ENCODE data around the gene TSSK3.
"Not testable (repeated sequence)": the region's sequence is repeated elsewhere in the genome, so short reads cannot be mapped to it uniquely, and the experiment has no call there.

Gene TSSK3

DNA sequence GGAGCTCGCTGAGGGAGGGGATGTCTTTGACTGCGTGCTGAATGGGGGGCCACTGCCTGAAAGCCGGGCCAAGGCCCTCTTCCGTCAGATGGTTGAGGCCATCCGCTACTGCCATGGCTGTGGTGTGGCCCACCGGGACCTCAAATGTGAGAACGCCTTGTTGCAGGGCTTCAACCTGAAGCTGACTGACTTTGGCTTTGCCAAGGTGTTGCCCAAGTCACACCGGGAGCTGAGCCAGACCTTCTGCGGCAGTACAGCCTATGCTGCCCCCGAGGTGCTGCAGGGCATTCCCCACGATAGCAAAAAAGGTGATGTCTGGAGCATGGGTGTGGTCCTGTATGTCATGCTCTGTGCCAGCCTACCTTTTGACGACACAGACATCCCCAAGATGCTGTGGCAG, 1.4 kb downstream of the TSSK3 start:
- no peak for DNase-seq (ENCODE audit: low read depth in 2 of 2)

DNA sequence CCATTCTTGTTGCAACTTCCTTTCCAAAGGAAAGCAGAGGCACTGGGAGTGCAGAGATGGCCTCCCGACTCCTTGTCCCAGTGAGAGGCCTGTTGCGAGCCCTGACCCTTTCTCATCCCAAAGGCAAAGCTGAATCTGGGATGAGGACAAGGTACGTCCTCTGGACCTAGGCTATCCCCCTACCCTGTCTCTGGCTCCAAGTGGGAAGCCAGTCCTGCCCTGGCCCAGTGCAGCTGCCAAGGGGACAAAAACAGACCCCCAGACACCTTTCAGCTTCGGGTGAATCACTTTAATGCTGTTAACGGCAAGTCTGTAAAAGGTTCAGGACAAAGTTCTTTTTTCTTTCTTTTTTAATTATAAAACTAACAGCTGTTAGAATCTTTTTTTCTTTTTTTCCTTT, 2.5 kb downstream of the TSSK3 start:
- DNase-seq (ENCODE audit: low read depth in 2 of 2), result no peak

DNA sequence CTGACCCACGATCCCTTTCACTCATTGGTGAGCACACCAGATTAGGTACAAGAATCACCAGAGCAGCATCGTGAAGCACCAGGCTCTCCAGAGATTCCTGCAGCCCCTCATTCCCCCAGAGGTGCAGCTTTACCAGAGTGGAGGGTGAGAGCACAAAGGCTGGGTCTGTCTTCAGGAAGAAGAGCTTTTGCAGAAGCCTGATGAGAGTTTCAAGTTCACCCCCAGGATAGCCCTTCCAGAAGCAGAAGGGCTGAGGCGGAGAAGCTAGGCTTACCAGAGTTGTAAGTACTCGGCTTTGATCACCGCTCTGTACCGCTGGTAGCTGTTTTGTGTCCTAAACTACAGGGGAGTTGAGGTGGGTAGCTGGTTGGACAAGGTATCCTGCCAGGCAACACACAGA, 3.1 kb downstream of the TSSK3 start:
- DNase-seq (ENCODE audit: low read depth in 2 of 2), result no peak

DNA sequence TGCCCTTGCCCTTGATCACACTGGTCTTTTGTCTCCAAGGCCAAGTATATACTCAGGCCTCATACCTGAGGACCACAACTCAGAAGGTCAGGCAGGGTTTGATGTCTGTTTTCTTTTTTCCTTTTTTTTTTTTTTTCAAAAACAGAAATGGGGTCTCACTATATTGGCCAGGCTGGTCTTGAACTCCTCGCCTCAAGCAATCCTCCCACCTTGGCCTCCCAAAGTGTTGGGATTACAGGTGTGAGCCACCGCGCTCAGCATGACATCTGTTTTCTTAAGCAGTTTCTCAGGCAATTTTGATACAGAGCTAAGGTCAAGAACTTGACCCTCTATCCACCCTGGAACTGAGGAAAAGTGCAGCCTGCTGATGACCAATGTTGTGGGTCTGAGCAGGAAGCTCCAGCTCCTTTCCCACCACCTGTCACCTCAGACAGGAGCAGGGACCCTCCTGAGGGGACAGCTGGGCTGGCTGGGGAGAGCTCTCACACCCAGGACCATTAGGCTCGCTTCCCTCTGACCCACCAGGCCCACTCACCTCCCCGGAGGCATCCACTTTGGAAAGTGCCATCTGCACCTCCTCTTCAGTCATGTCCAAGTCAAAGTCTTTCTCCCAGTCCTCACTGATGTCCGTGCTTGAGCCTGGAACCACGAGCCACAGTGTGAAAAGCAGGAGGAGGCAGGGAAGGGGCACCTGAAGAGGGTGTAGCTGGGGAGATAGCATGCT, 5.7 kb downstream of the TSSK3 start:
- no peak for DNase-seq (ENCODE audit: low read depth in 2 of 2)

DNA sequence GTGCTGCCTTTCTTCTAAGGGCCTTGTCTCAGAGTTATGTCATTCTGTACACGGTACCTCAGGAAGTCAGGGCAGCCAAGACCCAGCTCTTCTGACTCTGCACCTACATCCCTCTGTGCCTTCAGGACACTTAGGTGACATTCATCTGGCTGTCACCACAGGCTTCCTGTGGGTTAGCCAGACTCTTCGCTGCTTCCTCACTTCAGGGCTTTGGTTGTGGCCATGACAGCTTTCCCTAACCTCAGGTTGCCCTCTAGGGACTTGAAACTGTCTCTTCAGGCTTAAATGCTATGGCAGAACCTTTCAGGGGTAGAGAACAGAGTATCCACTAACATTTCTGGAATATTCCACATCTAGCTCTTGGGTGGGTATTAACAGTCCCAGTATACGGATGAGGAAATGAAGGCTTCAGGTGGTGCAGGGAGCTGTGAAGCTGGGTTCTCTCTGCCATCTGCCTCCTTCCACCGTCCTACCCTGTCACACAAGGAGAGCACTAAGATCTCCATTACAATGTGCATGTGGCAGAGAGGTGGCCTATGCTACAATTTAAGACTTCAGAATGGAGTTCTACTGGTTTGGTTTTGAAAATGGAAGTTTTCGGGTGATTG, 9.9 kb downstream of the TSSK3 start:
- DNase-seq (ENCODE audit: low read depth in 2 of 2), result no peak

DNA sequence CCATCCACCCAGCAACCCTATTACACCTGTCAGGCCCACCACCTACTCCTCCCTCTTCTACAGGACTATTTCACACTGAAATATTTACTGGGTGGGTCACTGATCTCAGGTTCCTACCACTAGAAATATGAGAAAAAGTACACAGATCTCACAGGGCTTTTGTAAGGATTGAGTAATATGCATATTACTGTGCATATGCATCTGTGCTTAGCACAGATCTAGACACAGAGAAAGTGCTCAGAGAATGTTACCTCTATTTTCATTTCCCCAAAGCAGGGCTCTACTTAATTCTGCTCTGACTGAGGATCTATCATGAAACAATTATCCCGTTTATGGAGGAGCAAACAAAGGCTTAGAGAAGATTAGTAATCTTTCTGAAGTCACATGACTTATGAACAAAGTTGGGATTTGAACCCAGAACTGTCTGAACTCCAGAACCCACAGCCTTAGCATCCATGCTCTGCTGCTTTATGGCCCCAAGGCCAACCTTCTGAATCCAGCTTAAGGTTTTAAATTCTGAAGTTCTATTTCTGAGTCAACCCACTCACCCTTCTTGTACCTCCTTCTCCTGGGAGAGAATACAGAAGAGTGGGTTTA, 11.8 kb downstream of the TSSK3 start:
- no peak for DNase-seq (ENCODE audit: low read depth in 2 of 2)

DNA sequence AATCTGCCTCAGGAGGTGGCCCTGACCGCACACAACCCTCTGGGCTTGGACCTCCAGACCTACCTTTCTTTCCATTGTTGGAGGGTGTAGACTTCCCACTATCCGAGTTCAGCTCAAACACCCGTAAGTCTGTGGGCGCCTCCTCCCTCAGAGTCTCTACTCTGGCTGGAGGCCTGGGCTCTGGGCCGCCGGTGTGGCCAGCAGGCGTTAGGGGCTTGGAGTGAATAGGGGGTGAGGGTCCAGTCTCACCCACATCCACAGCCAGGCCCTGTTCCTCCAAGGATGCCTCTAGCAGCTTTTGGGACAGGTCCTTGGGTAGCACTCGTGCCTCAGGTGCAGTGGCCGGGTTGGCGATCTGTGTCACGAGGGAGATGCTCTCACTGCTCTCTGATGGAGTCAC, 13.9 kb downstream of the TSSK3 start:
- DNase-seq (ENCODE audit: low read depth in 2 of 2), result no peak

DNA sequence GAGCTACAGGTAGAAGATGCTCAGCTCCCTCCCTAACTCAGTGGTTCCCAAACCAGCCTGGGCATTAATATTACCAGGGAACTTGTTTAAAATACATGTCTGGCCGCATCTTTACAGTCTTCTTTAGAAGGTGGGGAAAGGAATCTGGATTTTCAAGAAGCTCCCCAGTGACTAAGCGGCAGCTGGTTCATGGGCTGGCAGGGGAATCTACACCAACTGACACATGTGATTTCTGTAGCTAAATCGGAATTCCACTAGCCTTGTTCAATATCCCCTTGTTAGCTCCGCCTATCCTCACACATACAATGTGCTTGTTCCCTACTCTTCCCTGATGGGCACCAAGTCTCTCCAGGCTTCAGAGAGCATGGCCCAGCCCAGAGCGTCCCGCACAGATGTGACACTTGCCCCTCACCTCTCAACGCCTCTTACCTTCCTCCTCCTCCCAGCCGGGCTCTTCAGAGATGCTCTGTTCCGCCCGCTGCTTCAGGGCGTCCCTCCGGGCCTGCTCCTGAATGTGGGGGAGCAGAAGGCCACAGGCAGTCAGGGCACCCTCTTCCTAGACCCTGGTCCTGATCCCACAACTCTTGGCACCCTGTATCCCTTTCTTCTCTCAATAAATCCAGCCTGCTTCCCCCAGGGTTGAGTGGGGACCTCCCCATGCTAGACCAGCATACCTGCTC, 15.3 kb downstream of the TSSK3 start:
- no peak for DNase-seq (ENCODE audit: low read depth in 2 of 2)

DNA sequence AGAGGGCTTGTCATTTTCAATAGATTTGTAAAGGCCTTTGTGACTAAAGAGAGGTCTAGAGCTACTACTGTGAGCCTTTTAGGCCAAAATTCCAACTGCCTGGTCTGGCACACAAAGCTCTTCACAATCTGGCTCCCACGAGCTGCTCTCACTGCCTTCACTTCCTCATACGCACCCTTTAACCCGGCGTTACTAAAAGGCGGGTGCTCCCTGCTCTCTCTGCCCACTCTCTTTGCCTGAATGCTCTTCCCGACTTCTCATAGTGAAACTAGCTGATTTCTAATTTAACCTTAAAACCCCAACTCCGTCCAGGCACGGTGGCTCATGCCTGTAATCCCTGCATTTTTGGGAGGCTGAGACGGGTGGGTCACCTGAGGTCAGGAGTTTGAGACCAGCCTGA, 17.7 kb downstream of the TSSK3 start:
- DNase-seq (ENCODE audit: low read depth in 2 of 2), result no peak

DNA sequence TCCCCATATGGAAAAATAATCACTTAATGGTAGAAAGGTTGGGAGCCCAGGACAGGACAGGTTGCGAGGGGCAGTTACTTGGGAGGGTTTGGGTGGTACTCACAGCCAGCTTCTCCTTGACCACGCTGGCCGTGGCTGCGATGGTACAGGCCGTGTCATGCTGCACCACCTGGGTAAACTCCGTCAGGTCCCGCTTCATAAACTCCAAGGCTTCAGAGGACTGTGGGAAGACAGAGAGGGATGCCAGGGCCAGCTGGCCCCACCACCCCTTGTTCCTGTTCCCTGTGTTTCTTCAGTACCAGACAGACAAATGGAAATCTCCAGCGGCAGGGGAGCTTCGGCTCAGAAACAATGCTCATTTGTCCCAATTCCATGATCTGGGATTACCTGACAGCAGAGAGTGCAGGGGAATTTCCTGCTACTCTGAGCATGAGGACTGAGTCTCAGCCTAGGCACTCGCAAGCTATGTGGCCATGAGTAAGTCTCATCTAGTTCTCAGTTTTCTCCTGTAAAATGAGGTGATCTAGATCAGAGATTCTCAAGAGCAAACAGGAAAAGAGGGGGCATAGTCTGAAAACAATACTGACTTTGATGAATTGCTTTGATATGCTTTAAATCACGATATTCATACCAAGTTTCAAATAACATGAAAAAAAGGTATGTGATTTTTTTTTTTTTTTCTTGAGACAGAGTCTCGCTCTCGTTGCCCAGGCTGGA, 24.5 kb downstream of the TSSK3 start:
- DNase-seq (ENCODE audit: low read depth in 2 of 2), result no peak

DNA sequence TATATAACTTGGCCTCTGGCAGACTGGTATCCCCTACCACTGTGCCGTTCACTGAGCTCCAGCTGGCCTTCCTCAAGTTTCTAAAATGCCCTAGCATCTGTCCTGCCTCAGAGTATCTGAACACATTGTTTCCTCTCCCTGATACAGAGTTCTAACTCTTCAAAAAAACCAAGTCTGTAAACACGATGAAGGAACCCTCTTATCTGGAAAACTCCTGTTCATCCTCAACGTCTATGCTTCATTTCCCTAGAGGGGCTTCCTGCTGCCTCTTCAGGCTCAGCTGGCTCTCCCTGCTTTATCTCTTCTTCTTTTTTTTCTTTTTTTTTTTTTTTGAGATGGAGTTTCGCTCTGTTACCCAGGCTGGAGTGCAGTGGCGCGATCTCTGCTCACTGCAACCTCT, 26.3 kb downstream of the TSSK3 start:
- DNase-seq (ENCODE audit: low read depth in 2 of 2), result no peak

DNA sequence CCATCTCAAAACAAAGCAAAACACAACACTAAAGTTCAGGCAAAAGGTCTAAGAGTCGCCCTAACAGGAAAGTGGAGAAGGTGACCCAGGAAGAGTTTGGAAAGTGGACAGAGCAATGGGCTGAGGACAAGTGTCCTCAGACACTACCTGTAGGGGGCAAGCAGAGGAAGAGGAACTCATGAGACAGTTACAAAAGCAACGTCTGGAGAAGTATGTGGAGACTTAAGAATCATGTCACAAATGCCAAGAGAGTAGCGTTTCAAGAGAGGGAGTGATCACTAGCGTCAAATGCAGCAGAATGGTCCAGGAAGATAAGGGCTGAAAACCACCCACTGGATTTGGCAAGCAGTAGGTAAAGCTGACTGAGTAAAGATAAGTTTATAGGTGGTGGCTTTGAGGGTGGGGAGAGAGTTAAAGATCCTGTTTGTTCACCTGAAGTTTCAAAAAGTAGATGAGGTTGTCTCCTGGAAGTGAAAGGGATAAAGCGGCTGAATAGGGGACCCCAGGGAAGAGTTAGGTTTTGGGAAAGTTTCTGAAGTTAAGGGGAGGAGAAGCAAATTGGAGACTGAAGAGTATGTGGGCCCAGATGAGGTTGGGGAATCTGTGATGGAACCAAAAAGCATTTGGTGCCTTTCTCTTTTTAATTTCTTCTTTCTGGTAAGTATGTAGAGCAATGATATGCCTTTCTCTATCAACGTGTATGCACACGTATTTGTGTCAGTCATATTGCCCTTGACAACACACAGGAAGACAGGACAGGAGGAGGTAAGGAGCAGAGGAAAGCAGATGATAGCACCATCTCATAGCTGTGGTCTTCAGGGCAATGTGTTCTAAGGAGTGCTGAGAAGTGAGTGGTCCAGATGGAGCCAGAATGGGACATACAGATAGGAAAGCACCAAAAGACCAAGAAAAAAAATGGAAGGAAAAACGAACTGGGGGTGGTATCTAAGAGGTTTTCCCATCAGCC, 28.8 kb downstream of the TSSK3 start:
- DNase-seq (ENCODE audit: low read depth in 2 of 2), result no peak

DNA sequence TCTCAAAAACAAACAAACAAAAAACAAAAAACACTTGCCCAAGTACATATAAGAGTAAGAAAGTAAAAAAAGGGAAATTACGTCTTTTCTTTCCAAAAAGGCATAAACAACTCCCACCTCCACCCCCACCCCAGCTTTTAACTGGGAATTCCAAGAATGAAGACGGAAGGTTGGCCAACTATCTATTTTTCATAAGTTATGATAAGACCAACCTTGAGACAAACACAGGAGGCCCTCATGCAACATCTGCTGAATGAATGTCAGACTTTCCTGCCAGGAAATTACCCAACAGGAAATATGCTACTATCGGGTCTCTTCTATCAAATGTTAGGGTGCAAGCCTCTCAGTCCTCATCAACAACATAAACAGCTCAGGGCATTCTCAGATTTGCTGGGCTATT, 30.0 kb downstream of the TSSK3 start:
- DNase-seq (ENCODE audit: low read depth in 2 of 2), result no peak

DNA sequence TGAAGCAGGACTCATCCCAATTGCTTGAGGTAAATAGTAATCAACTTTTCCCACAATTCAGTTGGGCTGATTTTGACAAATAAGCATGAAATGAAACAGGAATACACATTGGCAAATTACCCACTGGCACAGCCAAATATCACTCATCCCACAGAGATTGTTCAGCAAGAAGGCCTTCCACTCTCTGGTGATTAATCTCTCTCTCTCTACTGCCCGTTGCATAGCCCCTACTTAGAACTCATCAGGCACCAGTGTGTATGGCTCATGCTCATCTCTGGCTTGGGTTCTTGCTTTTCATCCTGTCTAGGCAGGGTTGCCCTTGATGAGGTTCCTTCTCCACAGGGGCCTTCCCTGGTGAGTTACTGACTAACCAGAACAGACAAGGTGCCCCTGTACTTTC, 30.8 kb downstream of the TSSK3 start:
- DNase-seq (ENCODE audit: low read depth in 2 of 2), result no peak

DNA sequence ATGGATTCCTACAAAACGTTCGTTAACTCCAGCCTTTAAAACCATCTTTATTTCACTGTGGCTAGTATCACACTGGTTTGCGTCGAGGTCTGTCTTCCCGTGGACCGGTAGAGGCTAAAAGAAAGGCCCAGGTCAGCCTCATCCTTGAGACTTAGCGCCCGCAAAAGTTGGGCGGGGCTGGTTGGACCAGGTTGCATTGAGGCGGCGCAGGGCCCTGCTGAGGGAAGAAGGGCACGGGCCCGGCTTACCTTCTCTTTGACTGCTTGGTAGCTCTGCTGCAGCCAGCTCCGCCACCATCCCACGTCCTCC, 31.4 kb downstream of the TSSK3 start:
- no peak for DNase-seq (ENCODE audit: low read depth in 2 of 2)

DNA sequence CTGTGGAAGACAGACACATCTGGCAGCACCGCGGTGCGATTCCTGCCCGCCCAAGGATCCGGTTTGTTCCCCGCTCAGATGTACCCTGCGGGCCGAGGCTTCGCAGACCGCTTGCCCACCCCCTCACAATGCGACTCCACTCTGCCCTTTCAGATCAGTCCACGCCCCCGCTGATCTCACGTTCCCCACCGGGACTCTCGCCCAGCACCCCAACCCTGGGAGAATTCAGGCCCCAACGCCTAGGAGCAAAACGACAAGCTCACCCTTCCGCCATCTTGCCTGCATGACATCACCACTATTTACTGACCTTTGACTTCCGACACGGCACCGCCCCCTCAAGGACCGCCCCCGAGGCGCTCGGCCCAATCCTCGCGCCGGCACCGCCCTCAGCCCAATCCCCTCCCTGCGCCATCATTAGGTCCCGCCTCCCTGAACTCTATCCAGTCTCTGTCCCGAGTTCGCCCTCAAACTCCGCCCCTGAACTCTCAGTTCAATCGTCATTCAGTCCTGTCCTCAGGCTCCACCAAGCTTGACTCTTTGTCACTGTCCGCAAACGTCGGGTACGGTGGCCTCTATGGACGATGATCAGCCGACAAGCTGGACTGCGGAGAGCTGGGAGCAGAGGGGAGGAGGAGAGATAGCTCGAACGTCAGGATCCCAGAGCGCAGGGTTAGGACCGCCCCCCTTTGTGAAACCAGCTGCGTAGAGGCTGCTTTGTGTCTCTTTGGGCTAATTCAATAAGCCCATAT, 32.0 kb downstream of the TSSK3 start, which contains the start of gene BSDC1:
Gene BSDC1 (minus strand): TSS at position 301 of the 749 bp plus-strand sequence. CDS start 27 bp downstream, at position 274.
- DNase-seq (ENCODE audit: low read depth in 2 of 2), result peak; percentile 94 to 95

DNA sequence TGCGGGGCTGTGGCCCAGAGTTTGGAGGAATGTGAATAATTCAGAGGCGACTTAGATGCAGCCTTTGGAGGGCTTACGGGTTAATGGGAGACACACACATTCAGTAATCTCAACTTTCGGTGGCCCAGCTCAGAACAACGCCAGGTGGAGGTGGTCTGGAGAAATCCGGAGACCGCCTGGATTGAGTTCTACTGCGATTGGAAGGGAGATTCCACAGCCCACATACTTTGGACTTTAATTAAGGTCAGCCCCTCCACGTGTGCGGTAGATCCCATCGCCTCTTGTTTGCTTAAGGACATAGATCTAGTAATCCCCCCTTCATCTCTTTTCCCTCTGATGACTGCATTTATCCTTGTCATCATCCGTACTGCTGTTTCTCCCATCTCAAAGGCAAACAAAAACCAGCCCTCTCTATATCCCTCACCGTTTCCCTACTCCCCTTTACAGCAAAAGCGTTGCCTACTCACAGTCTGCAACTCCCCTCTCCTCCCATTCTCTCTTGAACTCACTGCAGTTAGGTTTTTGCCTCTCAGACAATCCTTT, 32.6 kb downstream of the TSSK3 start:
- no peak for DNase-seq (ENCODE audit: low read depth in 2 of 2)

DNA sequence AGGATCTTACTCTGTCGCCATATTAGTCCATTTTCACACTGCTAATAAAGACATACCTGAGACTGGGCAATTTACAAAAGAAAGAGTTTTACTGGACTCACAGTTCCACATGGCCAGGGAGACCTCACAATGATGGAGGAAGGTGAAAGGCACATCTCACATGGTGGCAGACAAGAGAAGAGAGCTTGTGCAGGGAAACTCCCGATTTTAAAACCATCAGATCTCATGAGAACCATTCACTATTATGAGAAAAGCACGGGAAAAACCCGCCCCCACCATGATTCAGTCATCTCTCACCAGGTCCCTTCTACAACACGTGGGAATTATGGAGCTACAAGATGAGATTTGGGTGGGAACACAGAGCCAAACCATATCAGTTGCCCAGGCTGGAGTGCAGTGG, 34.2 kb downstream of the TSSK3 start:
- DNase-seq (ENCODE audit: low read depth in 2 of 2), result not testable (repeated sequence)

DNA sequence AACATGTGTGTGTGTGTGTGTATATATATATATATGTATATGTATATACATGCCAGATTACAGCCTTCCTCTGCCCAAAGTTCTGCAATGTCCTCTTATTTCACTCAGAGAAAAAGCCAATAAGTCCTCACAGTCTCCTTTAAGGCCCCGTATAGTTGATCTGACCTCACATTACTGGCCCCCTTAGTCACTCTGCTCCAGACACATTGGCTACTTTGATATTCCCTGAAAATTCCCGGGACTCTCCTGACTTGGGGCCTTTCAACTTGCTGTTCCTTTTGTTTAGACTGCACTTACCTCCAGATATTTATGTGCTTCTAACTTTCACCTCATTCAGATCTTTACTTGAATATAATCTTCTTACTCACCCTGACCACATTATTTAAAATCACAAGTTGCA, 36.1 kb downstream of the TSSK3 start:
- no peak for DNase-seq (ENCODE audit: low read depth in 2 of 2)

DNA sequence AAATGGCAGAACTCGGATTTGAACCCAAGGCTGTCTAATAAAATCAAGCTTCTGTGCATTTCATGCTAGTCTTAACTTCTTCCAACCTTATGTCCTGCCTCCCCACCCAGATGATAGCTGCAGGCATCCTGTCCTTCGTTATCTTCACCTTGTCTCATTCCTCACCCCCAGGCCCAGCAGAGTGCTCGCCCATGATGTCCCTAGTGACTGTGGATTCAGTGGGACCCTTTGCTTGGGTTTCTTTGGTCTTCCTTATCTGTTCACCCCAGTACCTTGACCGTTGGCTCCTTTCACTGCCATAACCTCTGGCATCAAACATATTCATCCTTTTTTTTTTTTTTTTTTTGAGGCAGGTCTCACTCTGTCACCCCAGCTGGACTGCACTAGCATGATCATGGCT, 37.5 kb downstream of the TSSK3 start:
- no peak for DNase-seq (ENCODE audit: low read depth in 2 of 2)

Measured in stimulated activated CD8-positive, alpha-beta memory T cell treated with anti-CD3 and anti-CD28 coated beads, Interleukin-7, amount 100 ng/mL, for 4 hours (primary cell).